Osteocyte (in vitro differentiated cells): ENCODE measurements around the gene LY6G5B. TPM values are rescaled to one million over a fixed set of nuclear protein-coding genes. Genes with fewer than 3 reads are reported as not detected.

Experiments
- DNase-seq: peaks from one replicate; pipeline ENCODE4 v3.0.0; 2021; ENCODE audit warnings: mixed read lengths; ENCODE audit not compliant: unreplicated experiment; ENCODE audit errors: extremely low spot score
- H3K27ac Mint-ChIP-seq: one replicate; pipeline ENCODE4 v1.8.0; 2021; ENCODE audit warnings: mild to moderate bottlenecking, mixed read lengths; ENCODE audit not compliant: unreplicated experiment
- H3K27me3 Mint-ChIP-seq: one replicate; pipeline ENCODE4 v1.8.0; 2021; ENCODE audit warnings: mixed read lengths; ENCODE audit not compliant: unreplicated experiment
- H3K36me3 Mint-ChIP-seq: one replicate; pipeline ENCODE4 v1.8.0; 2021; ENCODE audit warnings: mixed read lengths; ENCODE audit not compliant: unreplicated experiment
- H3K4me1 Mint-ChIP-seq: one replicate; pipeline ENCODE4 v1.8.0; 2021; ENCODE audit warnings: mixed read lengths; ENCODE audit not compliant: unreplicated experiment
- H3K4me3 Mint-ChIP-seq: one replicate; pipeline ENCODE4 v1.8.0; 2021; ENCODE audit warnings: mild to moderate bottlenecking, moderate library complexity, mixed read lengths; ENCODE audit not compliant: unreplicated experiment
- H3K9me3 Mint-ChIP-seq: one replicate; pipeline ENCODE4 v1.8.0; 2021; ENCODE audit warnings: mixed read lengths; ENCODE audit not compliant: unreplicated experiment
- CTCF ChIP-seq: fragments of 200-600 bp; sonication (generic); IDR thresholded peaks from 2 replicates; pipeline ENCODE4 v1.5.0; 2021; ENCODE audit warnings: antibody characterized with exemption, mild to moderate bottlenecking, moderate library complexity
- total RNA-seq: library from RNA; stranded (reverse); gene quantifications from 2 replicates; pipeline ENCODE4 v1.2.1, GENCODE V29; 2021

The LY6G5B gene
- total RNA-seq, 1 donor from 2014 or later, result 17.6 TPM

- no peak for DNase-seq
- Mint-ChIP-seq H3K27ac (no peak within 1 kb of the TSS), H3K36me3 (no peaks in the 10 kb centered on the region), H3K4me3 (no peak within 1 kb of the TSS), H3K4me1 (peaks cover 6% of the 10 kb centered on the region), H3K9me3 (no peaks in the 10 kb centered on the region), H3K27me3 (peaks cover 9% of the 10 kb centered on the region)
- no peak for TF ChIP-seq CTCF
Measured at GRCh38 chr6:31715022-31715958, 45.5 kb downstream of the LY6G5B start, which contains the start of gene LY6G6D. TSS of gene LY6G6D (plus strand) at chr6:31715348. CDS start at chr6:31715356, 8 bp downstream.

GRCh38 chr6:31717499-31718222 is 47.9 kb downstream of the LY6G5B start:
- no peak overlapping the region for H3K27ac Mint-ChIP-seq
- DNase-seq, result no peak
- H3K4me1 Mint-ChIP-seq, result peaks cover 6% of the 10 kb centered on the region
- peaks cover 6% of the 10 kb centered on the region for H3K27me3 Mint-ChIP-seq
- H3K4me3 Mint-ChIP-seq, result no peak overlapping the region
- H3K36me3 Mint-ChIP-seq, result no peaks in the 10 kb centered on the region
- TF ChIP-seq CTCF, result no peak
- H3K9me3 Mint-ChIP-seq, result no peaks in the 10 kb centered on the region

GRCh38 chr6:31718265-31718664 is 48.5 kb downstream of the LY6G5B start:
- H3K36me3 Mint-ChIP-seq, result no peaks in the 10 kb centered on the region
- H3K4me3 Mint-ChIP-seq, result no peak overlapping the region
- H3K27me3 Mint-ChIP-seq, result peaks cover 5% of the 10 kb centered on the region
- TF ChIP-seq CTCF, result no peak
- H3K9me3 Mint-ChIP-seq, result no peaks in the 10 kb centered on the region
- peaks cover 6% of the 10 kb centered on the region for H3K4me1 Mint-ChIP-seq
- no peak for DNase-seq
- H3K27ac Mint-ChIP-seq, result no peak overlapping the region

GRCh38 chr6:31719001-31719400 is 49.2 kb downstream of the LY6G5B start:
- no peak for TF ChIP-seq CTCF
- Mint-ChIP-seq H3K27ac (no peak overlapping the region), H3K9me3 (no peaks in the 10 kb centered on the region), H3K27me3 (peaks cover 4% of the 10 kb centered on the region), H3K36me3 (no peaks in the 10 kb centered on the region), H3K4me1 (peaks cover 4% of the 10 kb centered on the region), H3K4me3 (no peak overlapping the region)
- no peak for DNase-seq
